IPS-15b (cell line): Measurements from ENCODE around the gene KRTAP3-3.
"Not testable (repeated sequence)": the region's sequence is repeated elsewhere in the genome, so short reads cannot be mapped to it uniquely, and the experiment has no call there.

ENCODE experiments used
- H3K27me3 ChIP-seq: one replicate; pipeline ENCODE4 v1.6.1; 2013; ENCODE audit warnings: low read length; ENCODE audit not compliant: control insufficient read depth, insufficient read depth
- H3K36me3 ChIP-seq: one replicate; pipeline ENCODE4 v1.6.1; 2013; ENCODE audit warnings: low read length; ENCODE audit not compliant: control insufficient read depth, insufficient read depth
- H3K4me1 ChIP-seq: one replicate; pipeline ENCODE4 v1.6.1; 2013; ENCODE audit warnings: mild to moderate bottlenecking, low read length; ENCODE audit not compliant: control insufficient read depth, insufficient read depth
- H3K4me3 ChIP-seq: one replicate; pipeline ENCODE4 v1.5.1; 2013; ENCODE audit warnings: low read depth, low read length
- H3K9ac ChIP-seq: one replicate; pipeline ENCODE4 v1.6.1; 2013; ENCODE audit warnings: low read depth, mild to moderate bottlenecking, low read length
- H3K9me3 ChIP-seq: one replicate; pipeline ENCODE4 v1.6.1; 2013; ENCODE audit warnings: mild to moderate bottlenecking, low read length; ENCODE audit not compliant: control insufficient read depth, insufficient read depth

KRTAP3-3 gene

GRCh38 chr17:41001795-41002194, 7.8 kb upstream of the KRTAP3-3 start:
- no peak overlapping the region for H3K9ac ChIP-seq
- H3K4me1 ChIP-seq = no peaks in the 10 kb centered on the region
- H3K9me3 ChIP-seq = no peaks in the 10 kb centered on the region
- H3K27me3 ChIP-seq = no peaks in the 10 kb centered on the region
- no peaks in the 10 kb centered on the region for H3K36me3 ChIP-seq
- H3K4me3 ChIP-seq = no peak overlapping the region

DNA sequence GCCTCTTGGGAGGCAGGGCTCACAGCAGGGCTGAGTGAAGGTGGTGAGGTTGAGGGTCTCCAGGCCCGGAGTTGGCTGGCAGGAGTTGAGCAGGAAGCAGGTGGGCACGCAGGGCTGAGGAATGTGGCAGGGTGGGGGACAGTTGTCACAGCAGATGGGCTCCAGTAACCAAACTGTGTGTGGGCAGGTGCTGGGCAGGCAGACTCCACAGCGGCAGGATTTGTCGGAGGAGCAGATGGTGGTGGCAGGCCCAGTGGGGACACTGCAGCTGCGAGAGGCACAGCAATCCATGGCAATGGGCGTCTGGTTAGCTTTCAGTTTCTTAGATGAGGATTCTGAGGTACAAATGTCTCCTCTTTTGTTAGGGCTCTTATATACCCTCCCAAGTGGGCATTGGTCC, 5.6 kb upstream of the KRTAP3-3 start, which contains the start of gene KRTAP3-2:
KRTAP3-2 (minus strand) TSS at position 344 of the 400 bp plus-strand sequence; CDS start at position 291, 53 bp downstream.
- H3K4me3 ChIP-seq, H3K27me3 ChIP-seq, H3K9me3 ChIP-seq, H3K4me1 ChIP-seq, H3K9ac ChIP-seq, H3K36me3 ChIP-seq: not testable (repeated sequence)

DNA sequence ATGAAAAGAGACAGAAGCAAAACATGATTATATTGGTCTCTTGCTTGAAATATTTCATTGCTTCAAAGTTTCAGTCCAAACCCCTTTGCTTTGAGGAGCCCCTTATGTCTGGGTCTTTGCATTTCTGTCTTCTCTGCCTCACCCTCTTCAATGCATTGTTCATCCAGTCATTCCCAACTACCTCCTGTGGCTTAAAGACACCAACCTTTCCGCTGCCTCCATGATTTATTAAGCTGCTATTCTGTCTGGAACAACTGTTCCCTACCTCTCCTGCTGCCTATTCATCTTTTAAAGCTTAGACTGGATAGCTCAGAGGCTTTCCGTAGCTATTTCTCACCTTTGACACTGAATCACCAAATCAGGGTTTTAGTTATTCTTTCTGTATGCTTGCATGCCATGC, 3.4 kb upstream of the KRTAP3-3 start:
- no peaks in the 10 kb centered on the region for H3K4me1 ChIP-seq
- no peaks in the 10 kb centered on the region for H3K36me3 ChIP-seq
- no peaks in the 10 kb centered on the region for H3K9me3 ChIP-seq
- no peak overlapping the region for H3K4me3 ChIP-seq
- no peaks in the 10 kb centered on the region for H3K27me3 ChIP-seq
- no peak overlapping the region for H3K9ac ChIP-seq

DNA sequence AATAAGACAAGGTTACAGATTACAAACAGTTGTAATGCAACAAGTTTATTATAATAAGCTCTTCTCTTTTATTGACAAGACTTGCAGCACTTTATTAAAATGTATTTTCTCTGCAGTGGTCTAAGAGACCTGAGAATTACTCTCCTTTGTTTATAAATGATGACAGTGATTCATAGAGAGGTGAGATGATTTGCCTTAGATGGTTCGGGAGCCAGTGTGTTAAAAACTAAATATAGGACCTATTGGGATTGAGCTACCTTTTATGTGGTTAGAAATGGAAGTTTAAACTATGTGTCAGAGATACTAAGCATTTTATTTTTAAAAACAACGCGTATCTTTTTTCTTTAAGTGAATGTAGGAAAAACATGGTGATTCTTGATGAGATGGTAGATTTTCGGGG, 2.9 kb upstream of the KRTAP3-3 start:
- no peaks in the 10 kb centered on the region for H3K4me1 ChIP-seq
- H3K4me3 ChIP-seq = no peak overlapping the region
- H3K27me3 ChIP-seq = no peaks in the 10 kb centered on the region
- no peaks in the 10 kb centered on the region for H3K9me3 ChIP-seq
- no peak overlapping the region for H3K9ac ChIP-seq
- H3K36me3 ChIP-seq = no peaks in the 10 kb centered on the region

- Histone ChIP-seq H3K4me3 (no peak overlapping the region), H3K9me3 (no peaks in the 10 kb centered on the region), H3K4me1 (no peaks in the 10 kb centered on the region), H3K9ac (no peak overlapping the region), H3K27me3 (no peaks in the 10 kb centered on the region), H3K36me3 (no peaks in the 10 kb centered on the region)
Measured at GRCh38 chr17:40995116-40995515, 1.2 kb upstream of the KRTAP3-3 start.

- H3K9me3 ChIP-seq = no peaks in the 10 kb centered on the region
- no peak overlapping the region for H3K4me3 ChIP-seq
- H3K9ac ChIP-seq = no peak overlapping the region
- H3K36me3 ChIP-seq = no peaks in the 10 kb centered on the region
- H3K27me3 ChIP-seq = no peaks in the 10 kb centered on the region
- no peaks in the 10 kb centered on the region for H3K4me1 ChIP-seq
Measured at GRCh38 chr17:40993084-40993483, 880 bp downstream of the KRTAP3-3 start.

- Histone ChIP-seq H3K4me3 (no peak overlapping the region), H3K9me3 (no peaks in the 10 kb centered on the region), H3K4me1 (no peaks in the 10 kb centered on the region), H3K9ac (no peak overlapping the region), H3K36me3 (no peaks in the 10 kb centered on the region), H3K27me3 (no peaks in the 10 kb centered on the region)
Measured at GRCh38 chr17:40992666-40993065, 1.3 kb downstream of the KRTAP3-3 start.

DNA sequence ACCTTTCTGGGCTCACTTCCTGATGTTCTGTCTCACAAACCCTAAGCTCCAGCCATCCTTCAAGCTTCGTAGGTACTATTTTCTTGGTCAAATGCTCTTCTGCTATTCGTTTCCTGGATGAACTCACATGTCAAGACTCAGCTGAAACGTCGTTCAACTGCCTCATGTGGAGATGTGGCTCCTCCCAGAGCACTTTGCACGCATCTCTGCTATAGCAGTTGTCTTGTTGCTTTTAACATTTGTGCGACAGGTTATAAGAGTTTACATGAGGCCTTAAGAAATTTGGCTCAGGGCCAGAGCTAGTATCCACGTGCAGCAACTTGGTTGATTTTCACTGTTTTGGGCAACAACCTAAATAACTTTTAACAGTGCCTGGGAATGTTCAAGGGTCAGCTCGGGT, 7.0 kb downstream of the KRTAP3-3 start:
- Histone ChIP-seq H3K4me1 (no peaks in the 10 kb centered on the region), H3K36me3 (no peaks in the 10 kb centered on the region)

GRCh38 chr17:40984226-40984625, 9.7 kb downstream of the KRTAP3-3 start, which contains the start of gene KRT40:
Gene KRT40, minus strand, starts transcription at chr17:40984326. Its CDS starts 53 bp downstream, at chr17:40984273.
- H3K9me3 ChIP-seq = no peaks in the 10 kb centered on the region
- H3K4me1 ChIP-seq = no peaks in the 10 kb centered on the region
- no peaks in the 10 kb centered on the region for H3K36me3 ChIP-seq
- H3K4me3 ChIP-seq = no peak within 1 kb of the TSS
- H3K27me3 ChIP-seq = no peaks in the 10 kb centered on the region
- H3K9ac ChIP-seq = no peak within 1 kb of the TSS

More for the DNA sequence above, 7.0 kb downstream of the KRTAP3-3 start:
- Histone ChIP-seq H3K27me3 (no peaks in the 10 kb centered on the region), H3K9ac (no peak overlapping the region), H3K4me3 (no peak overlapping the region), H3K9me3 (no peaks in the 10 kb centered on the region)

- Histone ChIP-seq H3K36me3 (no peaks in the 10 kb centered on the region), H3K9ac (no peak overlapping the region), H3K27me3 (no peaks in the 10 kb centered on the region), H3K4me3 (no peak overlapping the region), H3K9me3 (no peaks in the 10 kb centered on the region), H3K4me1 (no peaks in the 10 kb centered on the region)
Measured at GRCh38 chr17:40981115-40981514, 12.8 kb downstream of the KRTAP3-3 start.

- Histone ChIP-seq H3K4me1 (no peaks in the 10 kb centered on the region), H3K27me3 (no peaks in the 10 kb centered on the region), H3K36me3 (no peaks in the 10 kb centered on the region), H3K9ac (no peak overlapping the region), H3K9me3 (no peaks in the 10 kb centered on the region), H3K4me3 (no peak overlapping the region)
Measured at GRCh38 chr17:40980596-40980995, 13.4 kb downstream of the KRTAP3-3 start.

DNA sequence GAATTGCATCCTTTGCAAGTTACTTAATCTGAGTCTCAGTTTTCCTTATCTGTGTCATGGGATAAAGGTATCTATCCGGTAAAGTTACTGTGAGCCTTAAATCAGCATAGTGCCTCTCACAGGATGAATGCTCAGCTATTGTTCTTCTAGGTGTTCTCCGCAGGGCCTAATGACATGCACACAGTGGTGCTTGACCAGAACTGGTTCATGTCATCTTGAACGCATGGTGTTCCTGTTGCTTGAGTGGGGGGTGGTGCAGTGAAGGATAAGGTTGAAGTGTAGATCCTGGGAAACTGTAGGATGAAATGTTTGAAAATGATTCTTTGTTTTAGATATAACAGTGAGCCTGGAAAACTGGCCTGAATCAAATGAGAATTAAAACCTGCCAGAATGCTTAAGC, 13.8 kb downstream of the KRTAP3-3 start:
- H3K4me1 ChIP-seq = no peaks in the 10 kb centered on the region
- H3K9me3 ChIP-seq = no peaks in the 10 kb centered on the region
- no peak overlapping the region for H3K4me3 ChIP-seq
- H3K9ac ChIP-seq = no peak overlapping the region
- H3K27me3 ChIP-seq = no peaks in the 10 kb centered on the region
- H3K36me3 ChIP-seq = no peaks in the 10 kb centered on the region
